Transverse colon (tissue), 4 donors: ENCODE results near the gene PRPF19.

ENCODE experiments used
- EP300 ChIP-seq: sonication (generic); formaldehyde crosslinking; IDR thresholded peaks from one replicate; pipeline ENCODE4 v1.6.1; 2017; ENCODE audit warnings: antibody characterized with exemption, low read depth
- POLR2A ChIP-seq: fragments of 450-650 bp; IDR thresholded peaks from one replicate; pipeline ENCODE4 v1.6.1; 2016; ENCODE audit warnings: antibody characterized with exemption, mild to moderate bottlenecking, moderate library complexity
- POLR2AphosphoS5 ChIP-seq, 3 donors: sonication (generic); formaldehyde crosslinking; IDR thresholded peaks; one replicate each; pipeline ENCODE4 v1.6.1; 2016; ENCODE audit warnings: antibody characterized with exemption in 3 of 3
- TF ChIP-seq, protein P1 (sequence below), 5 experiments: fragments of 200-600 bp in 3 of 5; fragments of 450-650 bp in 2 of 5; sonication (generic) in 3 of 5; IDR thresholded peaks; 1 replicate in 2 of 5; 2 replicates in 3 of 5; pipeline ENCODE4 v1.5.1; 2016 to 2017; ENCODE audit warnings: antibody characterized with exemption in 5 of 5, inconsistent platforms in 3 of 5, mild to moderate bottlenecking in 2 of 5, moderate library complexity in 1 of 5

- no peak for TF ChIP-seq EP300
- TF ChIP-seq, protein P1, sequence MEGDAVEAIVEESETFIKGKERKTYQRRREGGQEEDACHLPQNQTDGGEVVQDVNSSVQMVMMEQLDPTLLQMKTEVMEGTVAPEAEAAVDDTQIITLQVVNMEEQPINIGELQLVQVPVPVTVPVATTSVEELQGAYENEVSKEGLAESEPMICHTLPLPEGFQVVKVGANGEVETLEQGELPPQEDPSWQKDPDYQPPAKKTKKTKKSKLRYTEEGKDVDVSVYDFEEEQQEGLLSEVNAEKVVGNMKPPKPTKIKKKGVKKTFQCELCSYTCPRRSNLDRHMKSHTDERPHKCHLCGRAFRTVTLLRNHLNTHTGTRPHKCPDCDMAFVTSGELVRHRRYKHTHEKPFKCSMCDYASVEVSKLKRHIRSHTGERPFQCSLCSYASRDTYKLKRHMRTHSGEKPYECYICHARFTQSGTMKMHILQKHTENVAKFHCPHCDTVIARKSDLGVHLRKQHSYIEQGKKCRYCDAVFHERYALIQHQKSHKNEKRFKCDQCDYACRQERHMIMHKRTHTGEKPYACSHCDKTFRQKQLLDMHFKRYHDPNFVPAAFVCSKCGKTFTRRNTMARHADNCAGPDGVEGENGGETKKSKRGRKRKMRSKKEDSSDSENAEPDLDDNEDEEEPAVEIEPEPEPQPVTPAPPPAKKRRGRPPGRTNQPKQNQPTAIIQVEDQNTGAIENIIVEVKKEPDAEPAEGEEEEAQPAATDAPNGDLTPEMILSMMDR (IDR thresholded peaks at IDR 0.05) = no peak
- TF ChIP-seq POLR2AphosphoS5 (IDR thresholded peaks at IDR 0.05) = no peak
- TF ChIP-seq POLR2A = no peak
These were observed 19.5 kb upstream of the PRPF19 start for GRCh38 chr11:60925868-60926267.
